ENCODE results near the gene OR1A2. TPM values are rescaled to one million over a fixed set of nuclear protein-coding genes. Genes with fewer than 3 reads are reported as not detected.

OR1A2 gene
- total and polyA plus RNA-seq, 9 of the 15 experiments (the other 6 are each of a cell fraction or from before 2014, with no cell fraction given) = not detected

DNA sequence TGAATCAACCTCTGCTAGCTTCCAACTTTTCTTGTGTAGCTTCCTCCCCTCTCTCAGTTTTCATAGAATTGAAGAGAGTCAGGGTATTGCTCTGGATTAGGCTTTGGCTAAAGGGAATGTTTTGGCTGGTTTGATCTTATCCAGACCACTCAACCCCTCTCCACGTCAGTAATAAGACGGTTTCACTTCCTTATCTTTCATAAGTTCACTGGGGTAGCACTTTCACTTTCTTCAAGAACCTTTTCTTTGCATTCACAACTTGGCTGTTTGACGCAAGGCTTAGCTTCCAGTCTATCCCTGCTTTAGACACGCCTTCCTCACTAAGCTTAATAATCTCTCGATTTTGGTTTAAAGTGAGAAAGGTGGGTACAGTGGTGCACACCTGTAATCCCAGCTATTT lies 29.7 kb upstream of the OR1A2 start:
- no peaks in the 10 kb centered on the region for H3K9me3 ChIP-seq (replicated peaks; ENCODE audit: control insufficient read depth, insufficient read depth, low read depth, low read length)
- no peaks in the 10 kb centered on the region for H3K79me2 ChIP-seq (ENCODE audit: control insufficient read depth, insufficient read depth, low read length)
- no peaks in the 10 kb centered on the region for H3K4me1 ChIP-seq (replicated peaks in 1 of 2; ENCODE audit: control insufficient read depth in 2 of 2, insufficient read depth in 2 of 2, low read length in 2 of 2)
- BruUV-seq (replicated peaks) = no TSS peak
- H3K9ac ChIP-seq (ENCODE audit: insufficient read depth in 1 of 2, low read depth in 2 of 2, low read length in 2 of 2) = no peak overlapping the region
- in situ Hi-C loops (cut with MboI) (no loop called here), intact Hi-C loops (cut with micrococcal nuclease) (no loop called here)
- H3K9me1 ChIP-seq (ENCODE audit: control insufficient read depth, insufficient read depth, low read length) = no peaks in the 10 kb centered on the region
- H3K36me3 ChIP-seq (ENCODE audit: control insufficient read depth, insufficient read depth, low read length) = no peaks in the 10 kb centered on the region
- ATAC-seq (no peak), DNase-seq (ENCODE audit: extremely low read depth in 1 of 4, low spot score in 3 of 4) (no peak), FAIRE-seq (no peak)
- ChIA-PET CTCF (ENCODE audit: low intra/inter-chr PET ratio) (no interaction called here), POLR2A (interaction anchor here (0.6 kb wide), 1 partner anchor 447 kb away, joined by 3 read pairs; no protein-coding TSS in a partner anchor)
- no peak overlapping the region for H3K4me2 ChIP-seq (ENCODE audit: insufficient read depth, low read length)
- H3K27ac ChIP-seq (ENCODE audit: extremely low read depth, low read depth, low read length) = no peak overlapping the region
- no peaks in the 10 kb centered on the region for H4K20me1 ChIP-seq (replicated peaks; ENCODE audit: control insufficient read depth, insufficient read depth, low read length)
- 0% methylated on average over 5 of the region's 5 CpGs for WGBS (ENCODE audit: insufficient coverage, low coverage, missing lambda C conversion rate)
- no peaks in the 10 kb centered on the region; a peak in 1 of 5 replicates for H3K27me3 ChIP-seq (ENCODE audit: control insufficient read depth in 2 of 2, insufficient read depth in 2 of 2, low read length in 2 of 2)
- H3K4me3 ChIP-seq = no peak overlapping the region
- no peak overlapping the region for H2AFZ ChIP-seq (ENCODE audit: low read depth, low read length)
- TF ChIP-seq ZSCAN29 (IDR thresholded peaks at IDR 0.05) (no peak), NFYB (IDR thresholded peaks at IDR 0.05; ENCODE audit: extremely low read depth, insufficient read length) (no peak), HES1 (IDR thresholded peaks at IDR 0.05; ENCODE audit: low read depth) (no peak), SAFB2 (IDR thresholded peaks at IDR 0.05; ENCODE audit: borderline replicate concordance, low read depth, low read length, severe bottlenecking) (no peak), KLF10 (CRISPR knock-in tag; IDR thresholded peaks at IDR 0.05) (no peak), ZNF592 (IDR thresholded peaks at IDR 0.05) (no peak), RFX5 (IDR thresholded peaks at IDR 0.05; ENCODE audit: low read depth, low read length) (no peak), TGIF2 (CRISPR knock-in tag; IDR thresholded peaks at IDR 0.05) (no peak), TAF1 (IDR thresholded peaks at IDR 0.05; ENCODE audit: control insufficient read depth, extremely low read depth, insufficient read depth, low read length, severe bottlenecking) (no peak)
- TF ChIP-seq, protein P1, sequence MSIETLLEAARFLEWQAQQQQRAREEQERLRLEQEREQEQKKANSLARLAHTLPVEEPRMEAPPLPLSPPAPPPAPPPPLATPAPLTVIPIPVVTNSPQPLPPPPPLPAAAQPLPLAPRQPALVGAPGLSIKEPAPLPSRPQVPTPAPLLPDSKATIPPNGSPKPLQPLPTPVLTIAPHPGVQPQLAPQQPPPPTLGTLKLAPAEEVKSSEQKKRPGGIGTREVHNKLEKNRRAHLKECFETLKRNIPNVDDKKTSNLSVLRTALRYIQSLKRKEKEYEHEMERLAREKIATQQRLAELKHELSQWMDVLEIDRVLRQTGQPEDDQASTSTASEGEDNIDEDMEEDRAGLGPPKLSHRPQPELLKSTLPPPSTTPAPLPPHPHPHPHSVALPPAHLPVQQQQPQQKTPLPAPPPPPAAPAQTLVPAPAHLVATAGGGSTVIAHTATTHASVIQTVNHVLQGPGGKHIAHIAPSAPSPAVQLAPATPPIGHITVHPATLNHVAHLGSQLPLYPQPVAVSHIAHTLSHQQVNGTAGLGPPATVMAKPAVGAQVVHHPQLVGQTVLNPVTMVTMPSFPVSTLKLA (conservative IDR thresholded peaks at IDR 0.05) = no peak
